B cell (primary cell): Measurements from ENCODE around the gene DSG4.

Experiments
- EZH2 ChIP-seq: IDR thresholded peaks from 2 replicates; pipeline ENCODE4 v1.6.1; 2012; ENCODE audit warnings: borderline replicate concordance, low read depth, mild to moderate bottlenecking, moderate library complexity, low read length; ENCODE audit not compliant: insufficient read depth, poor library complexity, severe bottlenecking
- TF ChIP-seq, protein P1 (sequence below): fragments of 200-600 bp; IDR thresholded peaks from one replicate; pipeline ENCODE4 v1.8.0; 2022; ENCODE audit warnings: antibody characterized with exemption, mild to moderate bottlenecking

DNA sequence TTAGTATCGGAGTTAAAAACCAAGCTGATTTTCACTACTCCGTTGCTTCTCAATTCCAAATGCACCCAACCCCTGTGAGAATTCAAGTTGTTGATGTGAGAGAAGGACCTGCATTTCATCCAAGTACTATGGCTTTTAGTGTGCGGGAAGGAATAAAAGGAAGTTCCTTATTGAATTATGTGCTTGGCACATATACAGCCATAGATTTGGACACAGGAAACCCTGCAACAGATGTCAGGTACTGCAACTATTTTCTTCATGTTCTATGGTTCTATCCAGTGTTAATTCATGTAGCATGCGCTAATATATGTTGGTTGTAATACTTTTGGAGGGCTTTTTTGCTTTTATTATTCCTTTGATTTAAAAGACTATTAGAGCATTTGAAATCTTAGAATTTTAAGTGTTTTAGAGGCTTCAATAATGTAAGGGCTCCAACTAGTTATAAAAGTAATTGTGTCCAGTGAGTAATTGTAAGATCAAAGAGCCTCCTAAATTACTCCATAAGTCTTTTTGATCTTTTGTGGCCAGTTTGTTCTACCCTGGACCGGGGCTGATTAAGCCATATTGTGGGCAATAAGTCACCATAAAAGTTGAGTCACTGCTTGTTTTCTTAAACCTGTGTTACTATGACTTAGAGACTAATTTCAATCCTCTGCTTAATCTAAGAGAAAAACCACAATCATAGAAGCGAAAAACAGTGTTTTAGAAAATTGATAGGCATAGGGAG, 22.9 kb downstream of the DSG4 start:
- TF ChIP-seq, protein P1, sequence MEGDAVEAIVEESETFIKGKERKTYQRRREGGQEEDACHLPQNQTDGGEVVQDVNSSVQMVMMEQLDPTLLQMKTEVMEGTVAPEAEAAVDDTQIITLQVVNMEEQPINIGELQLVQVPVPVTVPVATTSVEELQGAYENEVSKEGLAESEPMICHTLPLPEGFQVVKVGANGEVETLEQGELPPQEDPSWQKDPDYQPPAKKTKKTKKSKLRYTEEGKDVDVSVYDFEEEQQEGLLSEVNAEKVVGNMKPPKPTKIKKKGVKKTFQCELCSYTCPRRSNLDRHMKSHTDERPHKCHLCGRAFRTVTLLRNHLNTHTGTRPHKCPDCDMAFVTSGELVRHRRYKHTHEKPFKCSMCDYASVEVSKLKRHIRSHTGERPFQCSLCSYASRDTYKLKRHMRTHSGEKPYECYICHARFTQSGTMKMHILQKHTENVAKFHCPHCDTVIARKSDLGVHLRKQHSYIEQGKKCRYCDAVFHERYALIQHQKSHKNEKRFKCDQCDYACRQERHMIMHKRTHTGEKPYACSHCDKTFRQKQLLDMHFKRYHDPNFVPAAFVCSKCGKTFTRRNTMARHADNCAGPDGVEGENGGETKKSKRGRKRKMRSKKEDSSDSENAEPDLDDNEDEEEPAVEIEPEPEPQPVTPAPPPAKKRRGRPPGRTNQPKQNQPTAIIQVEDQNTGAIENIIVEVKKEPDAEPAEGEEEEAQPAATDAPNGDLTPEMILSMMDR = no peak
- no peak for TF ChIP-seq EZH2
